Stimulated activated CD4-positive, alpha-beta T cell treated with anti-CD3 and anti-CD28 coated beads, Interleukin-1b, Interleukin-23, amount 100 ng/mL, for 4 hours (primary cell): ENCODE data around the gene BMP10.

Experiments
- DNase-seq, 2 donors: peaks; one replicate each; pipeline ENCODE4 v3.0.0-alpha.2; 2020; ENCODE audit warnings: low read depth in 2 of 2

Gene BMP10

GRCh38 chr2:68850524-68850923 lies 20.7 kb downstream of the BMP10 start:
- DNase-seq = no peak

DNA sequence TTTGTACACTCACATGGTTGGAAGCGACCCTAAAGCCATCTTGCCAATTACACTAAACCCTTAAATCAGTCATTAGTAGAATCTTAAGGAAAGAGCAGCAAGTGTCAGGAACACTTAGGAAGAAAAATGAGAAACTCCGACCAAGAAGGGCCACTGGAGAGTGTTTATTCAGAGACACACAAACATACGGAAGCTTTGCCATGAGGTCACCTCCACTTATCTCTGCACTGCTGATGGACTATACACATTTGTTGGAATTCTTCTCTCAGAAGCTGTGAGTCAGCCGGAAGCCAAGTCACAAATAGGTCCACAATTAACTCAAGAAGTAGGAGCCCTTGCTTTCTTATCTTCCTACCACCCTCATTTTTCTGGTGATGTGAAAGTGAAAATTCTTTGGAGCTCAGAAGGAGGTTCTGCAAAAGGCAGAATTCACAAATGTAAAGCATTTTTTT lies 21.6 kb downstream of the BMP10 start:
- no peak for DNase-seq

DNA sequence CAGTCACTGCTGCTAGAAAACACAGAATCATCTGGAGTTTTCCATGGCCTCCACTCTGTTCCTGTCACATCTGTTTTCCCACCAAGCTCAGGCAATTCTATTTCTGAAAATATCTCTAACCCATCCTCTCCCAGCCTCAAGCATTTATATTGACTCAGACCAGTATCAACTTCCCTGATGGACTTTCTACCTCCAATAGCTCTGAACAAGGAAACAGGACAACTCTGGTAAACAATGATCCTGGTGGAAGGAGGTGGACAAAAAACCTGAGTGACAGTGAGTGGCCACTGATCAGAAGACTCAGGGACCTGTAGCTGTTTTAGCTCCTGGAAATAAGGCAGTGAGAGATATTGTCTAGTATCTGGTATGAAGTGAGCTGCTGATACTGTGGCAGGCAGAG lies 23.4 kb downstream of the BMP10 start:
- DNase-seq = no peak

- no peak for DNase-seq
These were observed 25.1 kb downstream of the BMP10 start for GRCh38 chr2:68846091-68846490.

GRCh38 chr2:68845043-68845442 lies 26.2 kb downstream of the BMP10 start:
- no peak for DNase-seq

- DNase-seq = no peak
These were observed 31.9 kb downstream of the BMP10 start for GRCh38 chr2:68839260-68839833.

- DNase-seq = no peak
These were observed 32.6 kb downstream of the BMP10 start for GRCh38 chr2:68838641-68839040.

DNA sequence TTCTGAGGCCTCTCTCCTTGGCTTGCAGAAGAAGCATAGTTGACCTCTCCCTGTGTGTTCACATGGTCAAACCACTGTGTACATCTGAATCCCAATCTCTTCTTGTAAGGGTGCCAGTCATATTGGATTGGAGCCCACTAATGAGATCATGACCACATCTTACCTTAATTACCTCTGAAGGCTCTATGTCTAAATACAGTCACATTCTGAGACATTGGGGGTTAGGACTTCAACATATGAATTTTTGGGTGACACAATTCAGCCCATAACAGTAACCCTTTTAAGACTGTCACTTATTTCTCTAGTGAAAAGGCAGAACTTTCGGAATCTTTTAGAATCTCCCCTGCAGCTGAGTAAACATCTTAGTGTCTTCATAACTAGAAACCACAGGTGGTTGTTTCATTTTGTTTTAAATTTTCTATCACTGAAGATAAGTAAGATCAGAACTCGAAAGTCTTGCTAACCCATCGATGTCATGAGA lies 33.3 kb downstream of the BMP10 start:
- DNase-seq = no peak

GRCh38 chr2:68837164-68837860 lies 33.9 kb downstream of the BMP10 start:
- DNase-seq = peak; percentile 58 to 60

- DNase-seq = no peak
These were observed 35.6 kb downstream of the BMP10 start for GRCh38 chr2:68835621-68836020.

- no peak for DNase-seq
These were observed 36.3 kb downstream of the BMP10 start for GRCh38 chr2:68834737-68835376.

- DNase-seq = no peak
These were observed 38.0 kb downstream of the BMP10 start for GRCh38 chr2:68833162-68833561.

DNA sequence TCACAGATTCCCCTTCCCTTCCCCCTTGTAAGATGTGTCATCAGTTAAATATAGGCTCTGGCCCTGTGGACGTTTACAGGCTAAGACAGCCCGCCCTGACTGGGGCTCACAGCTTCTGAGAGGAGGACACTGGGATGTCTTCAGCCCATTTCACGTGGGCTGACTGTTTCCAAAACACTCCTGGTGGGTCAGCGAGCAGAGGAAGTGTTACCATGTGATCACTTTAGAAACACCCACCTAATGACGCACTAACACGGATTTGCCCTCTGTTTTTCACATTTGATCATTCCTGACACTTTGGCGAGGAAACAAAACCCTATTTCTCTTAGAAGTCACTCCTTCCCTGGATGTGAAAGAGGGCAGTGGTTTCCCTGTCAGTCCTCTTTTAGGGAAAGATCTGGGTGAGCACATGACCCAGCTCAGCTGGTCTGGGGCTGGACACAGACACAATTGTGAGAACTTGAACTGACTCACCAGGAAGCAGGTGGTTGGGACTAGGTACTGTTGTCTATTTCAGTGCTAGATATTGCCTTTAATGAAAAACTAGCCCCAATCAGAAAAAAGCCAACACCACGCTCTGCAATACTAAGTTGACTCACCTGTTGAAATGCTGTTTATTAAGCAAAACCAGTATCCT lies 38.8 kb downstream of the BMP10 start:
- DNase-seq = peak in 1 of 2 donors; percentile 38

DNA sequence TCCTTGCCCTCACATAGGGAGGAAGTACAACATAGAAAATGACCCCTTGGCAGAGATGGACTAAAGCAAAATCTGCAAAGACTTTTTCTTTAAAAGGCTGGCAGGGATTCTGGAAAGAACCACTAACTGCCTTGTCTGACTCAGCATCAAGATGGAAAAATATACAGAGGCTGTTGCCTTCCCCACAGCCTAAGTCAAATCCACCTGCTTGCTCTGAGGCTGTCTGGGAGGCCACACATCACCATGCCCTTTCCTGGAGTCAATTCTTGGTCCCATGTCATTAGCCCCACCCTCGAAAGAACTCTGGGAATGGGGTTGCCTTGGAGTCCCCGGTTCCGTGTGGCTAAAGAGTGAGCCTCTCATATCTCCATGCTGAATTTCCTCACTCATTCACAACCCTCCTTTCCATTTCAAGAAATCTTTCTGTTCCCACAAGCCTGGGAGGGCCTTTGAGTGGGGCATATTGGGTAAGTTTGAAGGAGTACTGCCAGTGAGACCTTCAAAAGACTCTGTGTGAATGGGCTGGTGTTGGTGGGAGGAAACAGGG lies 39.4 kb downstream of the BMP10 start:
- DNase-seq = no peak

GRCh38 chr2:68829749-68830148 lies 41.4 kb downstream of the BMP10 start:
- DNase-seq = no peak

DNA sequence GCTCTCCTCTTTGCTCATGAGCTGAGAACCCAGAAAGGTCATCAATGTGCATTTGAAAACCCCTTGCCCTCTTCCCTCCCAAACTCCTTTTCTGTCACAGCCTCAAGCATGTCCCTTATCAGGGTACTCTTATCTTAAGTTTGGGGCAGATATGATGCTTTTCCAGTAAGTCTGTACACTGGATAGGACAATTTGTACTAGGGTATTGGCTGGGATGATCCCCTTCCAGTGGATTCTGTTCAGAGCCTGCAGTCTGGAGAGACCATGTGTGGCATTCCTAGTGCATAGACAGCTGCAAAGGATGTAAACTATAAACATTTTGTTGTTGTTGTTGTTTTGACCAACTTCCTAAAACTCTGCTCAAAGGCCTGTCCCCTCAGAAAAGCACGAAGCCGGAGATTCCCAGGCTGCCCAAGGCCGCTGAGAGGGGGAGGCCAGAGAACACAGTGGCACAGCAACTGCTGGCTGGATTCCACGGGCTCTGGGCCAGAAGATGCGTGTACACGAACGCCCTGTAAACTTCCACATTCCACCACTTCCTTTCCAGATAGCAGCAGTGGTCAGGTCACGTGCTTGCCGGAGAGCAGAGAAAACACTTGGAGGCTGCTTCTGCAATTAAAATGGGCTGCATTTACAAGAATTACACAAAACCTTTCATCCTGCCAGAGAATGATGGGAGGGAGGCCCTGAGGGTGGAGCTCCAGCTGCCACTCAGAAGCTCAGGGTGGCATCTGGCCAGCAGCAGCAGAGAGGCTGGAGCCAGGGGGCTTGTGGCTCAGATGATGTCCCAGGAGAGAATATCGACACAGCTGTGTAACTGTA lies 42.1 kb downstream of the BMP10 start:
- peak; percentile 25 to 28 for DNase-seq

DNA sequence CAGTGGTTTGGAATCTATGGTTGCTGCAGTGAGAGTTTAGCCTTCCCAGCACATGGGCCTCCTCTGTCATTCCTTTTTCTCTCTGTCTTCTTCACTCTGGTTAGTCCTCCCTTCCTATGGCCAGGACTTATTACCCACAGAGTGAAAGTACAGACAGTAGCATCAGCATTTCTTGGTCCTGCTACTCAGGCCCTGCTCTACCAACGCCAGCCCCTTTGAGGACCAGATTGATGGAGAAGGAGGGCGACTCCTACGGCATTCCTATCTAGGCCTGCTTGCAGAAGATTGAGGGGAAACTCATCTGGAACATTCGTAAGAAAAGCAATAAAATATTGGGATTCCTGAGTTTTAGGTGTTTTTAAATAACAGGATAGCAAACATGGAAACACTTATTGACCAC lies 43.5 kb downstream of the BMP10 start:
- DNase-seq = no peak

DNA sequence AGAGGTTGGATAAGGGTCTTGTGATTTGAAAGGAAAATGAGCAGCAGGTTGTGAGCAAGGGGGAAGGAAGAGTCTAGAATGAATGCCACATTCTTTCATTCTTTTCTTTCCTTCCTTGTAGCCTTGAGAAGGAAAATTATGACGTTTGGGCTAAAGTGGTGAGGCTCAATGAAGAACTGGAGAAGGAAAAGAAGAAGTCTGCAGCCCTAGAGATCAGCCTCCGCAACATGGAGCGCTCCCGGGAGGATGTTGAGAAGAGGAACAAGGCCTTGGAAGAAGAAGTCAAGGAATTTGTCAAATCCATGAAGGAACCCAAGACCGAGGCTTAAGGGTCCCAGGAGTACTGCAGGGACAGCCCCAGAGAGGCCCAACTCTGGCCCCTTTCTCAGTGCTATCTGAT lies 45.3 kb downstream of the BMP10 start:
- DNase-seq = no peak

GRCh38 chr2:68824831-68825230 lies 46.4 kb downstream of the BMP10 start:
- no peak for DNase-seq

GRCh38 chr2:68822207-68822872 lies 48.9 kb downstream of the BMP10 start:
- DNase-seq = no peak

- DNase-seq = no peak
These were observed 51.6 kb downstream of the BMP10 start for GRCh38 chr2:68819556-68819955.
